Osteocyte (in vitro differentiated cells): ENCODE data around the gene MKLN1. TPM values are rescaled to one million over a fixed set of nuclear protein-coding genes. Genes with fewer than 3 reads are reported as not detected.
"Not testable (repeated sequence)": the region's sequence is repeated elsewhere in the genome, so short reads cannot be mapped to it uniquely, and the experiment has no call there.

Experiments used
- DNase-seq: peaks from one replicate; pipeline ENCODE4 v3.0.0; 2021; ENCODE audit warnings: mixed read lengths; ENCODE audit not compliant: unreplicated experiment; ENCODE audit errors: extremely low spot score
- H3K27ac Mint-ChIP-seq: one replicate; pipeline ENCODE4 v1.8.0; 2021; ENCODE audit warnings: mild to moderate bottlenecking, mixed read lengths; ENCODE audit not compliant: unreplicated experiment
- H3K27me3 Mint-ChIP-seq: one replicate; pipeline ENCODE4 v1.8.0; 2021; ENCODE audit warnings: mixed read lengths; ENCODE audit not compliant: unreplicated experiment
- H3K36me3 Mint-ChIP-seq: one replicate; pipeline ENCODE4 v1.8.0; 2021; ENCODE audit warnings: mixed read lengths; ENCODE audit not compliant: unreplicated experiment
- H3K4me1 Mint-ChIP-seq: one replicate; pipeline ENCODE4 v1.8.0; 2021; ENCODE audit warnings: mixed read lengths; ENCODE audit not compliant: unreplicated experiment
- H3K4me3 Mint-ChIP-seq: one replicate; pipeline ENCODE4 v1.8.0; 2021; ENCODE audit warnings: mild to moderate bottlenecking, moderate library complexity, mixed read lengths; ENCODE audit not compliant: unreplicated experiment
- H3K9me3 Mint-ChIP-seq: one replicate; pipeline ENCODE4 v1.8.0; 2021; ENCODE audit warnings: mixed read lengths; ENCODE audit not compliant: unreplicated experiment
- total RNA-seq: library from RNA; stranded (reverse); gene quantifications from 2 replicates; pipeline ENCODE4 v1.2.1, GENCODE V29; 2021
- TF ChIP-seq, protein P1 (sequence below): fragments of 200-600 bp; sonication (generic); IDR thresholded peaks from 2 replicates; pipeline ENCODE4 v1.5.0; 2021; ENCODE audit warnings: antibody characterized with exemption, mild to moderate bottlenecking, moderate library complexity

Gene MKLN1
- total RNA-seq, 1 donor from 2014 or later = 41.4 TPM

GRCh38 chr7:131425992-131426391 is 98.3 kb downstream of the MKLN1 start:
- TF ChIP-seq, protein P1, sequence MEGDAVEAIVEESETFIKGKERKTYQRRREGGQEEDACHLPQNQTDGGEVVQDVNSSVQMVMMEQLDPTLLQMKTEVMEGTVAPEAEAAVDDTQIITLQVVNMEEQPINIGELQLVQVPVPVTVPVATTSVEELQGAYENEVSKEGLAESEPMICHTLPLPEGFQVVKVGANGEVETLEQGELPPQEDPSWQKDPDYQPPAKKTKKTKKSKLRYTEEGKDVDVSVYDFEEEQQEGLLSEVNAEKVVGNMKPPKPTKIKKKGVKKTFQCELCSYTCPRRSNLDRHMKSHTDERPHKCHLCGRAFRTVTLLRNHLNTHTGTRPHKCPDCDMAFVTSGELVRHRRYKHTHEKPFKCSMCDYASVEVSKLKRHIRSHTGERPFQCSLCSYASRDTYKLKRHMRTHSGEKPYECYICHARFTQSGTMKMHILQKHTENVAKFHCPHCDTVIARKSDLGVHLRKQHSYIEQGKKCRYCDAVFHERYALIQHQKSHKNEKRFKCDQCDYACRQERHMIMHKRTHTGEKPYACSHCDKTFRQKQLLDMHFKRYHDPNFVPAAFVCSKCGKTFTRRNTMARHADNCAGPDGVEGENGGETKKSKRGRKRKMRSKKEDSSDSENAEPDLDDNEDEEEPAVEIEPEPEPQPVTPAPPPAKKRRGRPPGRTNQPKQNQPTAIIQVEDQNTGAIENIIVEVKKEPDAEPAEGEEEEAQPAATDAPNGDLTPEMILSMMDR = no peak
- Mint-ChIP-seq H3K4me3 (no peak overlapping the region), H3K9me3 (no peaks in the 10 kb centered on the region), H3K36me3 (peaks cover 15% of the 10 kb centered on the region), H3K27ac (no peak overlapping the region), H3K27me3 (no peaks in the 10 kb centered on the region), H3K4me1 (no peaks in the 10 kb centered on the region)
- DNase-seq = no peak

GRCh38 chr7:131430826-131431225 is 103.2 kb downstream of the MKLN1 start:
- H3K27me3 Mint-ChIP-seq, H3K4me3 Mint-ChIP-seq, DNase-seq, H3K27ac Mint-ChIP-seq, H3K4me1 Mint-ChIP-seq, H3K9me3 Mint-ChIP-seq: not testable (repeated sequence)
- peaks cover 35% of the 10 kb centered on the region for H3K36me3 Mint-ChIP-seq

DNA sequence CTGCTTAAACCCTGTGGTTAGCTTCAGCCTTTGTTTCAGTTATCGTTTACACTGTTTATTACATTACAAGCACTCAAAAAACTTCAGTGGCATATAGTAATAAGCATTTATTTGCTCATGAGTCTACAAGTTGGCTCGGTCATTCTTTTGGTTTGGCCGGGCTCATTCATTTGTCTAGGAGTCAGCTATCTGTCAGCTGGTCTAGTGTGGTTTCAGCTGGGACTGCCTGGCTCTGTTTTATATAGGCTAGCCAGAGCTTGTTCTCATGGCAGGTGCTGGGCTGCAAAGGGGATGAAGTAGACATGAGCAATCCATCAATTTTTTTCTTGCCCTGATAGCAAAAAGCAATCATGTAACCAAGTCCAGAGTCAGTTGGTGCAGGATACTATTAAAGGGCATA is 103.6 kb downstream of the MKLN1 start:
- Mint-ChIP-seq H3K27ac (no peak overlapping the region), H3K9me3 (no peaks in the 10 kb centered on the region)

GRCh38 chr7:131431756-131432155 is 104.1 kb downstream of the MKLN1 start:
- TF ChIP-seq, protein P1 = no peak
- H3K4me1 Mint-ChIP-seq = no peaks in the 10 kb centered on the region
- DNase-seq = no peak
- no peak overlapping the region for H3K27ac Mint-ChIP-seq
- peaks cover 39% of the 10 kb centered on the region for H3K36me3 Mint-ChIP-seq
- no peaks in the 10 kb centered on the region for H3K9me3 Mint-ChIP-seq
- H3K27me3 Mint-ChIP-seq = no peaks in the 10 kb centered on the region
- H3K4me3 Mint-ChIP-seq = no peak overlapping the region

More for the DNA sequence above, 103.6 kb downstream of the MKLN1 start:
- Mint-ChIP-seq H3K36me3 (peaks cover 38% of the 10 kb centered on the region), H3K4me3 (no peak overlapping the region), H3K4me1 (no peaks in the 10 kb centered on the region), H3K27me3 (no peaks in the 10 kb centered on the region)
- TF ChIP-seq, protein P1 = no peak
- no peak for DNase-seq

- H3K27me3 Mint-ChIP-seq = no peaks in the 10 kb centered on the region
- H3K9me3 Mint-ChIP-seq = peaks cover 13% of the 10 kb centered on the region
- TF ChIP-seq, protein P1 = no peak
- no peak overlapping the region for H3K27ac Mint-ChIP-seq
- peaks cover 55% of the 10 kb centered on the region for H3K36me3 Mint-ChIP-seq
- no peak for DNase-seq
- H3K4me3 Mint-ChIP-seq = no peak overlapping the region
- H3K4me1 Mint-ChIP-seq = no peaks in the 10 kb centered on the region
Observed at GRCh38 chr7:131436384-131436783, 108.7 kb downstream of the MKLN1 start.

GRCh38 chr7:131438969-131439368 is 111.3 kb downstream of the MKLN1 start:
- no peak for DNase-seq
- peaks cover 76% of the 10 kb centered on the region for H3K36me3 Mint-ChIP-seq
- H3K27me3 Mint-ChIP-seq = no peaks in the 10 kb centered on the region
- no peak overlapping the region for H3K27ac Mint-ChIP-seq
- peaks cover 8% of the 10 kb centered on the region for H3K4me1 Mint-ChIP-seq
- H3K4me3 Mint-ChIP-seq = no peak overlapping the region
- peaks cover 13% of the 10 kb centered on the region for H3K9me3 Mint-ChIP-seq
- TF ChIP-seq, protein P1 = no peak
